Right cardiac atrium (tissue), 5 donors: ENCODE measurements around the gene MCF2L2. TPM values are rescaled to one million over a fixed set of nuclear protein-coding genes. Genes with fewer than 3 reads are reported as not detected.

Experiments
- ATAC-seq, 2 donors: fragments of 200-7000 bp; cut with Tn5 transposase; one replicate each; pipeline versions ENCODE4 v1.8.0 to v1.9.1; 2020; ENCODE audit warnings: moderate library complexity in 2 of 2, mild to moderate bottlenecking in 1 of 2
- DNase-seq, 3 donors: peaks; one replicate each; pipeline ENCODE4 v3.0.0-alpha.2; 2020
- H3K27ac ChIP-seq: one replicate; pipeline ENCODE4 v1.5.1; 2013; ENCODE audit warnings: mild to moderate bottlenecking, low read length, control low read depth, moderate library complexity
- H3K27me3 ChIP-seq: one replicate; pipeline ENCODE4 v1.6.1; 2013; ENCODE audit not compliant: control insufficient read depth, insufficient read depth
- H3K4me1 ChIP-seq: one replicate; pipeline ENCODE4 v1.6.1; 2013; ENCODE audit warnings: low read length; ENCODE audit not compliant: control insufficient read depth, insufficient read depth
- H3K4me3 ChIP-seq: one replicate; pipeline ENCODE4 v1.5.1; 2013; ENCODE audit warnings: low read length, control low read depth
- H3K9me3 ChIP-seq: one replicate; pipeline ENCODE4 v1.6.1; 2013; ENCODE audit warnings: low read length; ENCODE audit not compliant: control insufficient read depth
- WGBS: extraction: QIAGEN DNeasy Blood & Tissue Kit; methylation state at CpG from one replicate; pipeline ENCODE4 v1.1.7; 2013; 5-methylcytosine and 5-hydroxymethylcytosine counted together
- intact Hi-C, 4 donors: fragments of 100-400 bp; cut with DNase I; formaldehyde crosslinking; loops; one replicate each; pipeline versions ENCODE4 v1.11.0 to v1.14.0; 2022 to 2023
- polyA plus RNA-seq: library from polyadenylated mRNA; stranded (reverse); fragments of 200-250 nt; gene quantifications from one replicate; pipeline ENCODE4 v1.2.3, GENCODE V29; 2013
- total RNA-seq, 4 donors: library from RNA; stranded (reverse); fragmentation: NEBNext Ultra II Directional; extraction: Animal tissue kit (Norgen Biotek cat#: 25700); gene quantifications; one replicate each; pipeline ENCODE4 v1.2.1, GENCODE V29; 2021
- donor health status: healthy with polysubstance abuse.
- donor health status: DM: no; HTN: yes; CAD: no.
- donor health status: DM: no; HTN: no; CAD: no.
- donor health status: DM: no; HTN: yes; CAD: no; lungs with severe emphysema.
- donor health status: DM: yes; HTN: yes; CAD: no.

Gene MCF2L2
- total and polyA plus RNA-seq, 5 donors = 0.07 to 0.32 (median 0.23) TPM; not detected in 2

DNA sequence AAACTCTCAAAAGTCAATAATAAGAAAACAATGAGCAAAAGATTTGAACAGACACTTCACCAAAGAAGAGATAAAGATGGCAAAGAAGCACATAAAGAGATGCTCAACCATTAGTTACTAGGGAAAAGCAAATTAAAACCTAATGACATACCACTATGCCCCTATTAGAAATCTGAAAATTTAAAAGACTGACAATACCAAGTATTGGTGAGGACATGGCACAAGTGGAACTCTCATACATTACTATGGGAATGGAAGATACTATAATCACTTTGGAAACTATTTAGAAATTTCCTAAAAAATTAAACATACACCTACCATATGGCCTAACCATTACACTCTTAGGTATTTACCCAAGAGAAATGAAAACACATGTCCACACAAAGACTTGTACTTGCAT lies 230.7 kb downstream of the MCF2L2 start:
- no peak for ATAC-seq
- no peak for DNase-seq
- no peak overlapping the region for H3K4me3 ChIP-seq
- H3K27ac ChIP-seq = no peak overlapping the region
- H3K27me3 ChIP-seq = no peaks in the 10 kb centered on the region
- H3K9me3 ChIP-seq = no peaks in the 10 kb centered on the region
- H3K4me1 ChIP-seq = no peaks in the 10 kb centered on the region
- intact Hi-C loops = no loop called here

GRCh38 chr3:183195266-183195665 lies 233.2 kb downstream of the MCF2L2 start:
- no peak for DNase-seq
- Histone ChIP-seq H3K27me3 (no peaks in the 10 kb centered on the region), H3K4me3 (no peak overlapping the region), H3K4me1 (no peaks in the 10 kb centered on the region), H3K9me3 (no peaks in the 10 kb centered on the region), H3K27ac (no peak overlapping the region)
- WGBS = 86% methylated on average over 4 of the region's 4 CpGs
- no peak for ATAC-seq
- intact Hi-C loops = no loop called here

DNA sequence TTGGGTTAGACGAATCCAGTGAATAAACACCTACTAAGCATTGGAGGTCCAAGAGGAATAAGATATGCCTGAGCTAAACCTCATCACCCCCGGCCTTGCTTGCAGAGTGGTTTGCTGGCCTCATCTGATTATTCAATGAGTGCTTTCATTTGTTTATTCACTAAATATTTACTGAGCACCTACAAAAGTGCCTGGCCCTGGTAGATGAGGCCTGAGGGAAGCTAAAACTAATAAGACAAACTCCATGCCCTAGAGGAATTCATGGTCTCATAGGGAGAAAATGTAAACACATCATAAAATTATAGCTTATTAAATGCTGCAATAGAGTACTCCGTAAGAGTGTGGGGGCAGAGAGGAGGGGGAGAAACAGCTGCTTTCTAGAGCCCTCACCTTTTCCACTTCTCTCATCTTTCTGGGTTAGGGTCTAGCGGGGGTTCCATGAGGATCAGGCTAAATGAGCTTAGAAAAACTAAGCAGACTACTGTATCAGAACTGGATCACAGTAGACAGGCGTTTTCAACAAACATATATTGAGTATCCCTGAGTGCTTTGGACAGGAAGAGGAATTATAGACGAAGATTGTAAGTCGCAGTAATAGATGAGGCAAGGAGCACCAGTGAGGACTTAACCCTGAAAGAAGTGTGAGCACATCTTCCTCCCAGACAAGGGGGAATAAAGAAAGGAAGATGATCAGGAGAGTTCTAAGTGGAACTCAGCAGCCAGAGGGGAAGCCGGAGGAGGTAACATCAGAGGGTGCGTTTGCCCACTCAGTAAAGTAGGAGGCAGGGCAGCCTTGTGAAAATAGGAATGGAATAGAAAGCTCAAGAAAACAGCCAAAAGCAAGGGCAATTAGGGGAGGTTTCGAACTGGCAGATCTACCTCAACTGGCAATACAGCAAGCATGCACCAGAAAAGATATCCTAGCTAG lies 234.4 kb downstream of the MCF2L2 start:
- WGBS = 76% methylated on average over 10 of the region's 10 CpGs
- Histone ChIP-seq H3K9me3 (no peaks in the 10 kb centered on the region), H3K4me1 (no peaks in the 10 kb centered on the region), H3K27me3 (no peaks in the 10 kb centered on the region), H3K27ac (no peak overlapping the region), H3K4me3 (no peak overlapping the region)
- DNase-seq = no peak
- ATAC-seq = no peak
- intact Hi-C loops = no loop called here

- Histone ChIP-seq H3K4me1 (no peaks in the 10 kb centered on the region), H3K9me3 (no peaks in the 10 kb centered on the region), H3K4me3 (no peak overlapping the region), H3K27ac (no peak overlapping the region), H3K27me3 (no peaks in the 10 kb centered on the region)
- intact Hi-C loops = no loop called here
- DNase-seq (no peak), ATAC-seq (no peak)
- 96% methylated on average over 7 of the region's 7 CpGs for WGBS
Measured at GRCh38 chr3:183192650-183193300, 235.6 kb downstream of the MCF2L2 start.

DNA sequence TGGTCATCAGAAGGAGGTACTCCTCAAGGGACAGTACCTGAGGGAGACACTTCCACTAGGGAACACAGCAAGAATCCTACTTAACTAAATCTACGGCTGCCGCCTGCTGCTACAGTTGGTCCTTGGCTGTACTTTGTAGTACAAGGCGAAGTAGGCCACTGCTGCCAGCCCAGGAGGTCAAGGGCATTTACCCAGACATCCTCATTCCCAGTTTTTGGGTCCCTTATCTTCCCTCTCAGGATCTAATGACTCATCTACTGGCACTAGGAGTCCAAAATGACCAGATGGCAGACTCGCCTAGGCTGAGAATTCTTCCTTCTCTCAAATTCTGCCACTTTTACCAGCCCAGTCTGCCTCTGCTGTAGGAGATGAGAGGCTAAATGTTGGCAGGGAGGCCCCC lies 238.8 kb downstream of the MCF2L2 start:
- H3K27me3 ChIP-seq = no peaks in the 10 kb centered on the region
- ATAC-seq (no peak), DNase-seq (no peak)
- WGBS = 86% methylated on average over 4 of the region's 4 CpGs
- intact Hi-C loops = no loop called here
- H3K4me3 ChIP-seq = no peak overlapping the region
- no peaks in the 10 kb centered on the region for H3K4me1 ChIP-seq
- H3K9me3 ChIP-seq = no peaks in the 10 kb centered on the region
- H3K27ac ChIP-seq = no peak overlapping the region

- no peak overlapping the region for H3K4me3 ChIP-seq
- no peaks in the 10 kb centered on the region for H3K27me3 ChIP-seq
- 79% methylated on average over 7 of the region's 7 CpGs for WGBS
- peak in 2 of 3 donors; percentile 25 to 66 for DNase-seq
- no peaks in the 10 kb centered on the region for H3K9me3 ChIP-seq
- H3K4me1 ChIP-seq = no peaks in the 10 kb centered on the region
- intact Hi-C loops = no loop called here
- peak; percentile 50 to 55 for ATAC-seq
- H3K27ac ChIP-seq = no peak overlapping the region
Measured at GRCh38 chr3:183188895-183189462, 239.4 kb downstream of the MCF2L2 start.

DNA sequence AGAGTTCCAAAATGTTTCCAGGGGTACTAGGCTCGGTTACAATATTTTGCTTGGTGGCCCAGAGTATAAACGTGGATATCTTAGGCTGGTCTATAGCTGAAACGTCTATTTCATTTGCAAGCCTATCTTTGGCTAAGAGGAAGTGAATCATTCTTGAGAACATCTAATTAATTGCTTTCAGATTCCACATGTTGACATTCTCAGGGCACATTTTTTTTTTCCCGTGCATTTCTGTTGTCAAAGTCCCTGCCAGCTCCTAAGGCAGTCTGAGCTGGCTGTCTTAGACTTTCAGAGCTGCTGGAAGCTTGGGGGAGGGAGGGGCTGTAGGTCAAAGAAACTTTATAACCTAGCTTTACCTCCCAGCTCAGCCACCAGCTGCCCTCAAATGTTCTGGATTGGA lies 242.7 kb downstream of the MCF2L2 start:
- no peak for DNase-seq
- H3K27me3 ChIP-seq = no peaks in the 10 kb centered on the region
- intact Hi-C loops = loop anchor here (1.0 to 2.0 kb wide), 4 partner anchors 197 to 201 kb away; no protein-coding TSS in a partner anchor
- 41% methylated on average over 4 of the region's 4 CpGs for WGBS
- no peak overlapping the region for H3K27ac ChIP-seq
- no peaks in the 10 kb centered on the region for H3K4me1 ChIP-seq
- no peak for ATAC-seq
- no peaks in the 10 kb centered on the region for H3K9me3 ChIP-seq
- H3K4me3 ChIP-seq = no peak overlapping the region

GRCh38 chr3:183182732-183183610 lies 245.4 kb downstream of the MCF2L2 start:
- H3K4me3 ChIP-seq = no peak overlapping the region
- no peaks in the 10 kb centered on the region for H3K9me3 ChIP-seq
- H3K27me3 ChIP-seq = no peaks in the 10 kb centered on the region
- no peak for ATAC-seq
- no peak for DNase-seq
- no peaks in the 10 kb centered on the region for H3K4me1 ChIP-seq
- H3K27ac ChIP-seq = no peak overlapping the region
- intact Hi-C loops = no loop called here
- 77% methylated on average over 5 of the region's 5 CpGs for WGBS

DNA sequence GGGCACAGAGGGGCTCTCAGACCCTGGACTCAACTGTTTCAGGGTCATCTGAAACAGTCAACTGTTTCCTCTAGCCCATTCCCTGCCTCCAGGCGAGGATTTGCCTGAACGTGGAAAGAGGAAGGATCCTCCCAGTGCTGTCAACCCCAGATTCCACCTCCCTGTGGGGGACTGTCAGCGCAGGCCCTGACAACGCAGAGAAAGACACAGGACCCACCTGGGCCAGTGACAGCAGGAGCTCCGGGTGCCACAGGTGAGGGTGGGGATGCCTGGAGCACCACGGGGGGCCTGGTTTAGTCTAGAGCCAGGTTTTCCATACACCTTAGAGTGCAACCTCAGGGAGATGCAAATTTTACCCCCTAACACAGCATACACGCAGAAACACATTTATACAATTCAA lies 246.3 kb downstream of the MCF2L2 start:
- no peak overlapping the region for H3K4me3 ChIP-seq
- no peaks in the 10 kb centered on the region for H3K27me3 ChIP-seq
- H3K27ac ChIP-seq = no peak overlapping the region
- 82% methylated on average over 7 of the region's 7 CpGs for WGBS
- H3K9me3 ChIP-seq = no peaks in the 10 kb centered on the region
- H3K4me1 ChIP-seq = no peaks in the 10 kb centered on the region
- DNase-seq (no peak), ATAC-seq (no peak)
- intact Hi-C loops = no loop called here

DNA sequence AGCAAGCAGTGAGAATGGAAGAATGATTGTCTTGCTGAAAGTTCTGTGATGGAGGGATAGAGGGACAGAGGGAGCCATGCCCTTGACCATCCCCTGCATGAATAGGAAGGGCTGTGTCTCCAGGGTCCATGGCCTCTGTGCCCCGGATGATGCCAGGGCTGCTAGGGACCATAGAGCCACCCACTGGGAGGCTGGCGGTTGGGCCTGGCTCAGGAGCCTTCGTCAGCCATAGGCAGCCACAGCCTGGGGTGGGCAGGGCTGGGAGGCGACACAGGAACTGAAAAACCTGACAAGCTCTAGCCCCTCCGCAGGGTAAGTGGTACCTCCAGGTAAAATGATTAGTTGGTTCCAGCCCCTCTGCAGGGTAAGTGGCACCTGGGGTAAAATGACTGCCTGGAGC lies 246.8 kb downstream of the MCF2L2 start:
- ATAC-seq = no peak
- H3K4me3 ChIP-seq = no peak overlapping the region
- WGBS = 95% methylated on average over 5 of the region's 5 CpGs

More for the DNA sequence above, 246.8 kb downstream of the MCF2L2 start:
- Histone ChIP-seq H3K9me3 (no peaks in the 10 kb centered on the region), H3K27ac (no peak overlapping the region), H3K4me1 (no peaks in the 10 kb centered on the region), H3K27me3 (peaks cover 1% of the 10 kb centered on the region)
- DNase-seq = no peak
- intact Hi-C loops = no loop called here
